Breast epithelium (tissue), 4 donors: ENCODE results near the gene COL8A1. TPM values are rescaled to one million over a fixed set of nuclear protein-coding genes. Genes with fewer than 3 reads are reported as not detected.

Experiments
- DNase-seq, 2 donors: peaks; one replicate each; pipeline ENCODE4 v3.0.0-alpha.2; 2019; ENCODE audit warnings: low spot score in 2 of 2
- H3K27ac ChIP-seq, 2 donors: fragments of 200-600 bp; sonication (generic) in 1 of 2; one replicate each; pipeline ENCODE4 v1.5.1; 2016 to 2019; ENCODE audit warnings: mild to moderate bottlenecking in 1 of 2
- H3K27me3 ChIP-seq, 2 donors: fragments of 200-600 bp; sonication (generic) in 1 of 2; one replicate each; pipeline versions ENCODE4 v1.5.1 to v1.6.0; 2017 to 2019; ENCODE audit warnings: control low read depth in 1 of 2, mild to moderate bottlenecking in 1 of 2
- H3K36me3 ChIP-seq: fragments of 200-600 bp; one replicate; pipeline ENCODE4 v1.5.1; 2019
- H3K4me1 ChIP-seq, 2 donors: fragments of 200-600 bp; sonication (generic); one replicate each; pipeline ENCODE4 v1.5.1; 2016 to 2019; ENCODE audit warnings: control low read depth in 1 of 2
- H3K4me3 ChIP-seq, 3 donors: fragments of 200-600 bp; sonication (generic); 1 replicate in 2 of 3; 2 replicates in 1 of 3; pipeline ENCODE4 v1.5.1; 2016 to 2019; ENCODE audit warnings: mild to moderate bottlenecking in 3 of 3, moderate library complexity in 2 of 3
- H3K9me3 ChIP-seq, 2 donors: fragments of 200-600 bp; sonication (generic) in 1 of 2; one replicate each; pipeline ENCODE4 v1.5.1; 2016 to 2019; ENCODE audit warnings: control low read depth in 1 of 2
- CTCF ChIP-seq, 3 donors: fragments of 450-650 bp; IDR thresholded peaks; one replicate each; pipeline ENCODE4 v1.5.1; 2016 to 2017; ENCODE audit warnings: antibody characterized with exemption in 3 of 3, mild to moderate bottlenecking in 3 of 3, moderate library complexity in 3 of 3
- POLR2A ChIP-seq: fragments of 450-650 bp; IDR thresholded peaks from one replicate; pipeline ENCODE4 v1.6.1; 2016; ENCODE audit warnings: antibody characterized with exemption, mild to moderate bottlenecking, moderate library complexity
- POLR2AphosphoS5 ChIP-seq, 3 donors: sonication (generic); formaldehyde crosslinking; IDR thresholded peaks; one replicate each; pipeline ENCODE4 v1.6.1; 2017; ENCODE audit warnings: antibody characterized with exemption in 3 of 3
- intact Hi-C: fragments of 100-400 bp; cut with DNase I; formaldehyde crosslinking; loops from one replicate; pipeline ENCODE4 v1.15.1; 2023; ENCODE audit warnings: low total_unique reads
- total RNA-seq, 3 donors: library from RNA; depleted of rRNA; stranded (reverse); fragments of >200 nt; gene quantifications; one replicate each; pipeline ENCODE4 v1.1.0, GENCODE V29; 2016

COL8A1 gene
- total RNA-seq, 3 donors from 2014 or later, result 9.2 to 43.6 (median 13.6) TPM

DNA sequence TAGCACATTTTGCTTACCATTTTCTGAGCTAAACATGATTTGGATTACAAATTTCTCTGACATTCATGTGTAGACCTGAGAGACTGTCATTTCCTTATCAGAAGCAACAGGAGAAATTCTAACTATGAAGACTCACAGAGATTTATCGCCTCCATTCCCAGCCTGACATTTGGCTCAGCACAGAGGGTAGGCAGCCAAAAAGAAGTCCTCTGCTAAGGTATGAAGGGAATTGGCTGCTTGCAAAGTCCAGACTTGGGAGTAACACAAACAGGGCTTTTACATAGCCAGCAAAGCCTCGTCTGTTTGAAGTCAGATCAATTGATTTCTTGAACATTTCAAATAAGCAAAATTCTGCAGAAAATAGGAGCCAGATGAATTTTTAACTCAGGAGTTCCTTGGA, 122.2 kb downstream of the COL8A1 start:
- Histone ChIP-seq H3K4me1 (no peaks in the 10 kb centered on the region), H3K27ac (no peak overlapping the region), H3K9me3 (no peaks in the 10 kb centered on the region), H3K36me3 (no peaks in the 10 kb centered on the region), H3K27me3 (no peaks in the 10 kb centered on the region), H3K4me3 (no peak overlapping the region)
- TF ChIP-seq POLR2A (no peak), POLR2AphosphoS5 (IDR thresholded peaks at IDR 0.05) (no peak), CTCF (IDR thresholded peaks at IDR 0.05) (no peak)
- intact Hi-C loops, result no loop called here
- no peak for DNase-seq

GRCh38 chr3:99761415-99762165, 123.2 kb downstream of the COL8A1 start:
- Histone ChIP-seq H3K27ac (no peak overlapping the region), H3K36me3 (no peaks in the 10 kb centered on the region), H3K4me1 (no peaks in the 10 kb centered on the region), H3K4me3 (no peak overlapping the region), H3K9me3 (no peaks in the 10 kb centered on the region), H3K27me3 (no peaks in the 10 kb centered on the region)
- intact Hi-C loops, result no loop called here
- no peak for DNase-seq
- TF ChIP-seq POLR2A (no peak), CTCF (IDR thresholded peaks at IDR 0.05) (no peak), POLR2AphosphoS5 (IDR thresholded peaks at IDR 0.05) (no peak)

GRCh38 chr3:99762901-99763300, 124.5 kb downstream of the COL8A1 start:
- no peak overlapping the region for H3K27ac ChIP-seq
- no peaks in the 10 kb centered on the region for H3K9me3 ChIP-seq
- no peak for TF ChIP-seq POLR2AphosphoS5 (IDR thresholded peaks at IDR 0.05)
- no peak for TF ChIP-seq POLR2A
- TF ChIP-seq CTCF (IDR thresholded peaks at IDR 0.05), result no peak
- H3K4me3 ChIP-seq, result no peak overlapping the region
- H3K27me3 ChIP-seq, result no peaks in the 10 kb centered on the region
- no peaks in the 10 kb centered on the region for H3K36me3 ChIP-seq
- intact Hi-C loops, result no loop called here
- no peak for DNase-seq
- no peaks in the 10 kb centered on the region for H3K4me1 ChIP-seq

DNA sequence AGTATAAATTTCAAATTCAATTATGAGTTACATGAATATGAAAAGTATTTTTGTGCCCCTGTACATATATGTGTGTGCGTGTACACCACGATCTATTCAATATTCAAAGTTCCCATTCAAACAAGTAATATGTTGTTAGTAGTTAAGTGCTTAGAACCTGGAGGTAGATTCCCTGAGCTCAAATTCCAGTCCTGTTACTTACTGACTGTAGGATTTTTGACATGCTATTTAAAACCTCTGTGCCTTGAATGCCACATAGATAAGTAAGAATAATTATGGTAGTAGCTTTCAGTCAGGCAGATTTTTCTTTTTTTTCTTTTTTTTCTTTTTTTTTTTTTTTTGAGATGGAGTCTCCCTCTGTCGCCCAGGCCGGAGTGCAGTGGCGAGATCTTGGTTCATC, 126.0 kb downstream of the COL8A1 start:
- Histone ChIP-seq H3K4me3 (no peak overlapping the region), H3K36me3 (no peaks in the 10 kb centered on the region), H3K4me1 (no peaks in the 10 kb centered on the region), H3K9me3 (no peaks in the 10 kb centered on the region), H3K27ac (no peak overlapping the region), H3K27me3 (no peaks in the 10 kb centered on the region)
- TF ChIP-seq POLR2AphosphoS5 (IDR thresholded peaks at IDR 0.05) (no peak), CTCF (IDR thresholded peaks at IDR 0.05) (no peak), POLR2A (no peak)
- intact Hi-C loops, result no loop called here
- DNase-seq, result no peak

GRCh38 chr3:99765042-99765942, 126.9 kb downstream of the COL8A1 start:
- no peak overlapping the region for H3K4me3 ChIP-seq
- intact Hi-C loops, result no loop called here
- H3K36me3 ChIP-seq, result no peaks in the 10 kb centered on the region
- no peak for DNase-seq
- no peaks in the 10 kb centered on the region for H3K9me3 ChIP-seq
- H3K27me3 ChIP-seq, result no peaks in the 10 kb centered on the region
- H3K4me1 ChIP-seq, result no peaks in the 10 kb centered on the region
- H3K27ac ChIP-seq, result no peak overlapping the region
- TF ChIP-seq POLR2A, result no peak
- TF ChIP-seq POLR2AphosphoS5 (IDR thresholded peaks at IDR 0.05), result no peak
- no peak for TF ChIP-seq CTCF (IDR thresholded peaks at IDR 0.05)
